ENCODE data around the gene SLC9A9.

Gene SLC9A9

GRCh38 chr3:143313893-143314188, 534.4 kb downstream of the SLC9A9 start:
- no peak overlapping the region for H3K4me3 ChIP-seq (ENCODE audit: low read length)
- DNase-seq (ENCODE audit: low read depth) = no peak
- TF ChIP-seq CTCF (IDR thresholded peaks at IDR 0.05; ENCODE audit: insufficient read depth, low read depth, low read length, missing control alignments) = no peak

- TF ChIP-seq CTCF (IDR thresholded peaks at IDR 0.05; ENCODE audit: insufficient read depth, low read depth, low read length, missing control alignments) = no peak
- DNase-seq (ENCODE audit: low read depth) = no peak
- H3K4me3 ChIP-seq (ENCODE audit: low read length) = no peak overlapping the region
Observed at GRCh38 chr3:143313025-143313892, 535.0 kb downstream of the SLC9A9 start.

GRCh38 chr3:143311096-143311495, 537.2 kb downstream of the SLC9A9 start:
- TF ChIP-seq CTCF (IDR thresholded peaks at IDR 0.05; ENCODE audit: insufficient read depth, low read depth, low read length, missing control alignments) = no peak
- DNase-seq (ENCODE audit: low read depth) = no peak
- H3K4me3 ChIP-seq (ENCODE audit: low read length) = no peak overlapping the region

GRCh38 chr3:143309705-143310104, 538.6 kb downstream of the SLC9A9 start:
- DNase-seq (ENCODE audit: low read depth) = no peak
- no peak for TF ChIP-seq CTCF (IDR thresholded peaks at IDR 0.05; ENCODE audit: insufficient read depth, low read depth, low read length, missing control alignments)
- H3K4me3 ChIP-seq (ENCODE audit: low read length) = no peak overlapping the region

GRCh38 chr3:143307613-143308183, 540.6 kb downstream of the SLC9A9 start:
- DNase-seq (ENCODE audit: low read depth) = peak; percentile 55
- no peak for TF ChIP-seq CTCF (IDR thresholded peaks at IDR 0.05; ENCODE audit: insufficient read depth, low read depth, low read length, missing control alignments)
- H3K4me3 ChIP-seq (ENCODE audit: low read length) = no peak overlapping the region

GRCh38 chr3:143306407-143306806, 541.9 kb downstream of the SLC9A9 start:
- no peak for TF ChIP-seq CTCF (IDR thresholded peaks at IDR 0.05; ENCODE audit: insufficient read depth, low read depth, low read length, missing control alignments)
- peak; percentile 65 for DNase-seq (ENCODE audit: low read depth)
- H3K4me3 ChIP-seq (ENCODE audit: low read length) = no peak overlapping the region

Measured in epithelial cell of esophagus (primary cell).